Measurements from ENCODE around the gene TMEM44.
"Not testable (repeated sequence)": the region's sequence is repeated elsewhere in the genome, so short reads cannot be mapped to it uniquely, and the experiment has no call there.

Gene TMEM44

DNA sequence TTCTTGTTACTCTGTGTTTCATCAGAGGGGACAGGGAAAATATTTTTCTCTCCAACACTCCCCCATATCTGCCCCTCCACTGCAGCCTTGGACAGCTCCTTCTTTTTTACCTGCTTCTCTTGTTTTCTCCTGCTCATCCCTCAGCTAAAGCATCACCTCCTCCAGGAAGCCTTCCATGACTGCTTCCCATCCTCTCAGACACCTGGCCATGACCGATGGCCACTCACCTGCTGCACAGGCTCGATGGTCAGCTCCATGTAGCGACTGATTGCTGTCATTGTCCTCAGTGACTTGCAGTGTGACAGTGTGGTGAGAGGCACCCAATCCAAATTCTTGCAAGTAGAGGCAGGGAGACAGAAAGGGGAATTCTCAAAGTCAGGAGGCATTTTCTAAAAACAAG lies 22.5 kb downstream of the TMEM44 start:
- no peak for DNase-seq

DNA sequence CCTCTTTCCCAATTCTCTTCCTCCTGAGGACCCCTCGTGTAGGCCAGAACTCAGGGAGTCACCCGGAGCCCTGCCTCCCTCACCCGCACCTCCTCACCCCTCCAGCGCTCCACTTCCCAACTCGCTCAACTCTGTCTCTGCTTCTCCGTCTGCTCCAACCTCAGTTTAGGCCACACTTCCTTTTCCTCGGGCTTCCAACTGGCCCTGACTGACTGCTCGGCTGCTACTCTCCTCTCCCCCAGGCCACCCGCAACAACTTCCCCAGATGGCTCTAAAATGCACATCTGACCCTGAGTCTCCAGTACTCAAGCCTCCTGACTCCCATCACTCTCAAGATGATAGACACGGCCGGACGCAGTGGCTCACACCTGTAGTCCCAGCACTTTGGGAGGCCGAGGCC lies 23.6 kb downstream of the TMEM44 start:
- no peak for DNase-seq

DNA sequence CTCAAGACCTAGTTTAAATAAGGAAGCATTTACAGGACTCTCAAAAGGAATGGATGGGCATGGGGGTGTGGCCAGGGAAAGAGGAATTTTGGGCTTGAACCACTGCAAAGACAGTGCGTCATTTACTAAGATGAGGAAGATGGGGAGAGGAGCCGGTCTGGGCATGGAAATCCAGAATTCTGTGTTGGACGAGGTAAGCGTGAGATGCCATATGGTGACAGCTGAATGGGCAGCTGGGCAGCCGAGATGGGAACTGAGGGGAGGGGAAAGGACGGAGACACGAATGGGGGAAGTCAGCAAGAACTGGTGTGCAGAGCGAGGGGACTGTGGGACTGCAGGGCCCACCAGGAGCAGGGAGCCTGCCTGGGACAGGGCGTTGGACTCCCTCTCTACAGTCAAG lies 24.2 kb downstream of the TMEM44 start:
- DNase-seq = no peak

DNA sequence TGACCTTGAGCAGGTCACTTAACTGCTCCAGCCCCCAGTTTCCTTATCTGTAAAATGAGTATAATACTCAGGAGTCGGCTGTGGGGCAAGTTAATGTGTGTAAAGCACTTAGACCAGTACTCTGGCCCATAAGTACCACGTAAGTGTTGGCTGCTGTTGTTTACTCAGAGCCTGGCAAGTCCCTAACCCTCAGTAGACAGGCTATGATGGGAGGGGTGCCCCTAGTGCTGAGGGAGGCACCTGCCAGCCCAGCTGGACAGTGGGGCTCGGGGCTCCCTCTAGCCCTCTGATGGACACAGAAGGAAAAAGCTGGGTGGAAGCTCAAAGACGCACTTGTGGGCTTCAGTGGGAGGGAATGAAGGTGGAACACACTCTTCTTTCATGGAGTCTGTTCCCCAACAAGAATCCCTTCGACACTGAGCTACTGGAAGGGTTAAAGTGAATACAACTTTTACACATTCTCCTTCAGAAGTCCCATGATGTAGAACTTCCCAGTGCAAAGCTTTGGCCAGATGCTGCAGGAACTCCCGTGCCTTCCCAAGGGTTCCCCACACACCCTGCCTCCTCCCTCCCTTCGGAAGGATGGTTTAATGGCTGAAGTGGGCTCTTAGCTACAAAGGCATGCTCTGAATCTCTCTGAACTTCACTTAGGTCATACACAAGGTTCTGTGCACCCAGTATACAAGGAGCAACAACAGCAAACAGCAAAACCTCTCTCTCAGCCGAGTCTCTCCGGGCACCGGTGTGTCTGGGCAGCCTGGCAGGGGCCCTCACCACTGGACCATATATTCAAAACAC lies 25.4 kb downstream of the TMEM44 start:
- no peak for DNase-seq

GRCh38 chr3:194606941-194607340 lies 26.3 kb downstream of the TMEM44 start:
- DNase-seq = no peak

DNA sequence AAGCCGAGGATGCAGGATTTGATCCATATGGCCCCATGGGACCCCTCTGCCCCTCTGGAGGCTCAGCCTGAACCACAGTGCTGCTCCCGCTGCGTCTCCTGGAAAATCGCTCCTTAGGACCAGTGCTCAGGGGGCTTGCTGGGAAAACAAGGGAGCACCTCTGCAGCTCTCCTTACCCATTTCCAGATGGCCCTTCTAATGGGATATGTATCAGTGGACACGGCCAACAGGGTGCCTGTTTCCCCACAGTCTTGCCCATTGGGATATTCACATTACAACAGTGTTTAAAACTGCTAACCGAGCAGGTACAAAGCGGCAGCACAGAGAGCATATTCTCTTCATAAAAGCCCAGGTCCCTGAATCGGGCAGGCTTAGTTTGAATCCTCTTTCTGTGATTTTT lies 27.1 kb downstream of the TMEM44 start:
- DNase-seq = no peak

DNA sequence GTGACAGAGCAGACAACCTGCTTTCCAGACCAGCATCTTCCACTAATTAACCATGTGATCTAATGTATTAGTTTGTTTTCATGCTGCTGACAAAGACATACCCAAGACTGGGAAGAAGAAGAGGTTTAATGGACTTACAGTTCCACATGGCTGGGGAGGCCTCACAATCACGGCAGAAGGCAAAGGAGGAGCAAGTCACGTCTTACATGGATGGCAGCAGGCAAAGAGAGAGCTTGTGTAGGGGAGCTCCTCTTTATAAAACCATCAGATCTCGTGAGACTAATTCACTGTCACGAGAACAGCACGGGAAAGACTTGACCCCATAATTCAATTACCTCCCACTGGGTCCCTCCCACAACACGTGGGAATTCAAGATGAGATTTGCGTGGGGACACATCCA lies 27.9 kb downstream of the TMEM44 start:
- DNase-seq = not testable (repeated sequence)

GRCh38 chr3:194604837-194605236 lies 28.4 kb downstream of the TMEM44 start:
- DNase-seq = no peak

DNA sequence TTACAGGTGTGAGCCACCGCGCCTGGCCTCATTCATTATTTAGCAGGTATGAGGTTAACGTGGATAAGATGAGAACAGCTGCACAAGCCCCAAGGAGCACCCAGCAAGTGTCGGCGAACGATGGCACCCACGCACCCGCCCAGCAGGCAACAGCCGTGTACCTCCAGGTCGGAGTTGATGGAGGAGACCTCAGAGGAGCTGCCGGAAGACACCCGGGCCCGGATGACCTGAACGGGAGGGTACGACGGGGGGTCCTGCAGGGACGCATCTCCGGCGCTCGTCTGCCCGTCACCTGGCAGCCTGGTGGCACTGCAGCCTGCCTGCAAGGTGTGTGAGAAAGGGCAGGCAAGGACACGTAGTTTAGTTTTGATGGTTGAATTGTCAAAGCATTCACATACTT lies 29.1 kb downstream of the TMEM44 start:
- no peak for DNase-seq

DNA sequence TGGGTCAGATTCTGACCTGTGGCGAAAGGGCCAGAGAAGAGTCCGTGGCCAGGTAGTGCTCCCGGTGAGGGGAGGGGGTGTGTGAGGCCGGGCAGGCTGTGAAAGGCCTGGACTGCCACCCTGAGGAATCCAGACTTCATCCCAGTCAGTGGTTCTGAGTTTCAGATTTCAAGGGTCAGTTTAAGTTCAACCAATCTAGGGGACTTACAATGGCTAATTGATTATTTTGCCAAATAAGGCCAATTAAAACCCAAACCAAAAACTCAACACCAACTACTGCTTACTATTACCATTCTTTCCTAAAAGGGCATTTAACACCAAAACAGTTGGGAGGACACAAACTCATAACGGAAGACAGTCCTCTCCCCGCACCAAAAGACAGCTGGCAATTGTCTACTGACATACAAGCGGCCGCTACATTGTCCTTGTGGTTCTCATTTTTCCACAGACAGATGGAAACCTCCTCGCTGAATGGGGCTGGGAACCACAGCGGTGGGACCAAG lies 30.5 kb downstream of the TMEM44 start:
- DNase-seq = no peak

- no peak for DNase-seq
These were observed 34.3 kb downstream of the TMEM44 start for GRCh38 chr3:194598771-194599557.

- DNase-seq = peak in 11 of 56 donors; percentile 13 to 33 (median 20)
These were observed 36.3 kb downstream of the TMEM44 start for GRCh38 chr3:194596906-194597305.

DNA sequence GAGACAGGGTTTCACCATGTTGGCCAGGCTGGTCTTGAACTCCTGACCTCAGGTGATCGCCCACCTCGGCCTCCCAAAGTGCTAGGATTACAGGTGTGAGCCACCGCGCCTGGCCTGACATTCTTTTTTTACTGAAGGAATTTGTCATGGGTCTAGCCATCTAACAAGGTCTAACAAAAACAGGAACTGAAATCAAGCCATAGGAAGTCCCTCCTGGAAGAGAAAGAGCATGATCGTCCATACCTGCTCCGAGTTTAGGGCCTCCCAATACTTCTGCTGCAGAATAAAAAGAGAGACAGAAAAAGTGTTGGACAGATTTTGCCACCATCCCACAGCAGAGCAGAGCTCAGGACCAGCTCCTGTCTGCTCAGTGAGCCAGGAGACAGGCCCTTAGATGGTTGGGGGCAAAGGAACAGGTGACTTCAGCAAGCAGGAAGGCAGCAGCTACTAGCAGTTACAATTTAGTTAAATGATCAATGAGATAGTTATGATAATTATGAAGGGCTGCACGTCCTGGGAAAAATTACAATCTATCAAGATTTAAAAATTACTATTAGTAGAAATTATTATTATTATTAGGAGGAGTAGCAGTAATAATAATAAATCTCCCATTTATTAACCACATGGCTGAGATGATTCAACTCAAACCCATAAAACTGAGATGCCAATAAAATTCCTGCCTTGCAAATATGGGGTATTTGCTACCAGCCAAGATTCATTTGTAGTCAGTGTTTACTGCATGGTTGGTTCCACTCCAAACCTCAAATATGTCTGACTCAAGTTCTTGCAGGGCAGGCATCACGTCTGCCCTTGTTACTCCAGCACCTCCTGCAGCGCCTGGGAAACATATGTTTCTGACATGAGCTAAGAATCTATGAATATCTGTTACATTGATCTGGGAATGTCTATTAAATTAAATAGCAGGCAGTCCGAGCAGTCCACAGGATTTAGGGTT lies 40.1 kb downstream of the TMEM44 start:
- no peak for DNase-seq

- no peak for DNase-seq
These were observed 44.5 kb downstream of the TMEM44 start for GRCh38 chr3:194588741-194589140.

GRCh38 chr3:194588236-194588635 lies 45.0 kb downstream of the TMEM44 start:
- DNase-seq = no peak

DNA sequence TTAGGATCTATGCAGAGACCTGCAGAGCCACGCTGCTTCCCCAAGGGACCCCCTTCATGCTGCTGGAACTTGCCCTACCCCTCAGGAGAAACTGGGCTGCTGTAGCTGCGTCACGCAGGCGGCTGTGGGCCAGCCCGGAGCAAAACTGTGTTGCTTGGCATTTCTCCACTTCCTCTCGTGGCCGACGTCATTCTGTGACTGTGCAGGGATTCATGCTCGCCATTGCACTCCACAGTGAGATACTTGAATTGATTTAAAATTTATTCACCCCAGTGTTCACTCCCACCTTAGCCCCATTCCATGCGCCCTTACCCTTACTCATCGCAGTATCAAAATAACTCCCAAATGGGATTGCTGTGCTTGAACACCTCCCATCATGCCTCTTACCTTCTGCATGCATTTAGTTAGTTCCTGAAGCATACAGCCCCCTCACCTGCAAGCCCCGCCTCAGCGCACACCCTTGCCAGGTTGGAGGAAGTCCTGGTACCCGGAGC lies 45.7 kb downstream of the TMEM44 start:
- DNase-seq = peak in 27 of 56 donors; percentile 9 to 75 (median 52)

- DNase-seq = no peak
These were observed 46.4 kb downstream of the TMEM44 start for GRCh38 chr3:194586836-194587235.

GRCh38 chr3:194585880-194586281 lies 47.3 kb downstream of the TMEM44 start:
- DNase-seq = no peak

- peak in 1 of 56 donors; percentile 13 for DNase-seq
These were observed 48.4 kb downstream of the TMEM44 start for GRCh38 chr3:194584866-194585265.

DNA sequence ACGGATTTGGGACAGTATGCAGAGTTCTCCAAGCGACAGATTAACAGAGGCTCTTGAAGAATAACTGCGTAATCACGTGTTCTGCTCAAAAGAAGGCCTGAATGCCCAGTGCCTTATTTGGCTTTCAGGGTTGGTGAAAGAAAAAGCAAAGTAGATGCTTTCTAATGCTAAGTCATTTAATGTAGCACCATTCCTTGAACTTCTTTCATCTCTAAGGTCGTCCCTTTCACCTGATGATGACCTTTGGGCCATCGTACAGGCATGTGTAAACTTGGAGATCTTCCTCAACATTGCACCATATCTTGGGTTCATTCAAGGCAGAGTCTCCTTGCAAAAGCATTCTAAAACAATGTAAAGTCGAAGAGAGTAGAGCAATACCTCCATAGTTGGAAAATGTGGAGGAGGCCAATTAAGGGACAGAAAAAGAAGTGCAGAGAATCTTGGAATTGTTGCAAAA lies 48.9 kb downstream of the TMEM44 start:
- no peak for DNase-seq
